Stimulated activated CD4-positive, alpha-beta T cell treated with anti-CD3 and anti-CD28 coated beads, TNF-alpha, amount 100 ng/mL, for 24 hours (primary cell): ENCODE measurements around the gene RAB3IL1.
A peak's percentile ranks its signal among the peaks of the same experiment; 100 is the strongest.
"Not testable (repeated sequence)": the region's sequence is repeated elsewhere in the genome, so short reads cannot be mapped to it uniquely, and the experiment has no call there.

Experiments
- DNase-seq, 3 experiments: peaks; one replicate each; pipeline ENCODE4 v3.0.0-alpha.2; 2020; ENCODE audit warnings: low read depth in 3 of 3

RAB3IL1 gene, protein sequence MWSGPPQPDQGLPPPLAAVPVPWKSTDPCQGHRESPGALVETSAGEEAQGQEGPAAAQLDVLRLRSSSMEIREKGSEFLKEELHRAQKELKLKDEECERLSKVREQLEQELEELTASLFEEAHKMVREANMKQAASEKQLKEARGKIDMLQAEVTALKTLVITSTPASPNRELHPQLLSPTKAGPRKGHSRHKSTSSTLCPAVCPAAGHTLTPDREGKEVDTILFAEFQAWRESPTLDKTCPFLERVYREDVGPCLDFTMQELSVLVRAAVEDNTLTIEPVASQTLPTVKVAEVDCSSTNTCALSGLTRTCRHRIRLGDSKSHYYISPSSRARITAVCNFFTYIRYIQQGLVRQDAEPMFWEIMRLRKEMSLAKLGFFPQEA

DNA sequence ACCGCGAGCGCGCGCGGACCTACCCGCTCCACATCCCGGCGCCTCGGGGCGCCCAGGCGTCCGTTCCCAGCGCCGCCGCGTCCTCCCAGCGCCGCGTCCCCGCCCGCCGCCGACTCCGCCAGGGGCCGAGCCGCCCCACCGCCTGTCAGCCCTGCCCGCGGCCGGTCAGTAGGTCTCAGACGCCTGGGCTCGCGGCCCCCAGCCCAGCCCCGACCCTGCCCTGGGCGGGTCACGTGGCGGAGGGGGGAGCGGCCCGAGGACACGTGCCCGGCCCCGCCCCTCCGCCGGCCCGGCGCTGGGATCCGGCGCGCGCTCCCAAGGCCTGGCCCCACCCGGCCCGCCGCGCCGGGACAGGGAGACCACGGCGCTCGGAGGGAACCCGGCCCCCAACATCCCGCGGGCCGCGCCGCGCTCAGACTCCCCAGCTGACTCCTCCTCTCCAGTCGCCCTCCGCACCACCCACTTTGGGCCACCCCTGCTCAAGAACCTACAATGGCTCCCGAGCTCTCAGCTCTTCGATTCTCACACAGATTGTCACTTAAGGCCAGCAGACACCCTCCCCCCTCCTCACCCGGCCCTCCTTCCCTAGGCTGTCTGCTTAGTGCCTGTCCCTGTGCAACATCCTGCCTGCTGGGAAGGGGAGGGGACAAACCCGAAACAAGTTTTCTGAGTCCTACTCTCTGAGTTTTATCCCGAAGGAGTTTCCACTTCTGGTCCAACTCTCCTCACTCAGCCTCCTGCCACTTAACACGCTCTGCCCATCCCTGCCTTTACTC, at the start of gene RAB3IL1:
TSS of gene RAB3IL1 (minus strand) at position 233 of the 776 bp plus-strand sequence. CDS start at position 34, 199 bp downstream.
- no peak for DNase-seq

DNA sequence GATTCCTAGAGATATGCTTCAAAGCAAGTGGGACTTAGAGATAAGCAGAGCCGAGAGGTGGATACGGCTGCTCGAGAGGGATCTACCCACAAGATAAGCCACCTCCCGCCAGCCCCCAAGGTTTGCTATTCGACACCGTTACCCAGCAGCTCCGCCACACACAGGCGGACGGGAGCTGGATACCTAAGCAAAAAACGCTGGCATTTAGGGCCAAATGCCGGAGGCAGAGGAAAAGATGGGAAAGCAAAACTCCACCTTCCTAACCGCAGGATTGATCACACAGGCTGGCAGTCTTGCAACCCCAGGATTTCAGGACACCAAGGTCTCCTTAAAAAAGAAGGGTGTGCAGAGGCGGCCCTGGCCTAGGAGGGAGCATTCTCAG, 49.4 kb upstream of the RAB3IL1 start:
- peak in 1 of 3 experiments; percentile 32 for DNase-seq

DNA sequence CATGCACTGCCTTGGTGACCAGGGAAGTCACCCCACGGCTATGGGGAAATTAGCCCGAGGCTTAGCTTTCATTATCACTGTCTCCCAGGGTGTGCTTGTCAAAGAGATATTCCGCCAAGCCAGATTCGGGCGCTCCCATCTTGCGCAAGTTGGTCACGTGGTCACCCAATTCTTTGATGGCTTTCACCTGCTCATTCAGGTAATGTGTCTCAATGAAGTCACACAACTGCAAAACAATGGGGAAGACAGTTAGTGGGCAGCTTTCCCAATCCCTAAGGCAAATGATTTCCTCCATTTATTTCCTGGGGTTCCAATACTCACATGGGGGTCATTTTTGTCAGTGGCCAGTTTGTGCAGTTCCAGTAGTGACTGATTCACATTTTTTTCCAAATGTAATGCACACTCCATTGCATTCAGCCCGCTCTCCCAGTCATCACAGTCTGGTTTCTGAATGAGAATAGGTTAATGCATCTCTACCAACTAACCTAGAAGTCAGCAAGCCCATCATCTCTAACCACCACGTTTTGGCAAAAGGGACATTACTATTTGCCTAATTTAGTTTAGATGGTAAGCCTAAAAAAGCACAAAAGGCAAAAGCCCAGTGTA, 47.4 kb upstream of the RAB3IL1 start:
- DNase-seq = not testable (repeated sequence)

DNA sequence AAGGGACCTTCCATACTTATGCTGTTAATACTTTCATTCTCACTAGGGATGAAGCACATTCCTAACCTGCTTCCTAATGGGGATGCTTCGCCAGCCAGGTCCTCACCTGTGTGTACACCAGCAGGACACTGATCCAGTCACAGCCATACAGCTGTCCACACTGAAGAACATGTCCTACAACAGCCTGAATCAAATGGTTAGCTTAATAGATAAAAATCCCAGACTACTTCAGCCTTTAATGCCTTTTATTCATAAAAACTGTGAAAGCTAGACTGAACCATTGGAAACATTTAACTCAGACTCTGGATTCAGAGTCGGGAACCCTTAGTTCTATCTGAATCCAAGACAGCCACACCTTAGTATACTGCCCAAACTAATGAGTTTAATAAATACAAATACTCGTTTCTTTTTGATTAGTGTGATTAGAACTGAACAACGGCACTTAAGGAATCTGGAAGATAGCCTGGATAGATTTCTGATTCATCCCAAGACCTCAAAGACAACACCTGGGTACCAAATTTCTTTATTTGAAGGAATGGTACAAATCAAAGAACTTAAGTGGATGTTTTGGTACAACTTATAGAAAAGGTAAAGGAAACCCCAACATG, 46.8 kb upstream of the RAB3IL1 start:
- DNase-seq = no peak

DNA sequence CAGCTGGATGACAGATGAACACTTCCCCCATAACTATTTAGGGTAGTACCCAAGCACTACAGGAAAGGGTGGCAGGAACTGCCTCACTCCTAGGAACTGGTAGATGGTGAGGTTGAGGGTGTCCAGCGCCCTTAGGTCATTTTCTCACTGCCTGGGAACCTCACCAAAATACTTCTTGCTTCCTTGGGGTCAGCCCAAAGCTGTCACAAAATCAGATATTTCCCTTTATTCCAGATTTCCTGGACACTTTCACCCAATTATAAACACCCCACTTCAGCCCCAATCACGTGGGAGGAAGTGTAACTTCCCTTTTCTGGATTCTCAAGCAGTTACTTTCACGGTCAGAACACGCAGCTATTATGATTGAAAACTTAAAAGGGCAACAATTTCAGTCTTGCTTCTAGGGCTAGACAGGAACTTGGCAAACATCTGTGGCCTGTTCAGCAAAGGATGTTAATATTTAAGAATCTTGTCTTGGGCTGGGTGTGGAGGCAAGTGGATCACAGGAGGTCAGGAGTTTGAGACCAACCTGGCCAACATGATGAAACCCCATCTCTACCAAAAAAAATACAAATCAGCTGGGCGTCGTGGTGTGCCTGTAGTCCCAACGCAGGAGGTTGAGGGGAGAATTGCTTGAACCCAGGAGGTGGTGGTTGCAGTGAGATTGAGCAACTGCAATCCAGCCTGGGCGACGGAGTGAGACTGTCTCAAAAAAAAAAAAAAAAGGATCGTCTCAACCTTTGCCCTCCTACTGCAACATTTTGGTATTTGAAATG, 46.1 kb upstream of the RAB3IL1 start:
- no peak for DNase-seq

DNA sequence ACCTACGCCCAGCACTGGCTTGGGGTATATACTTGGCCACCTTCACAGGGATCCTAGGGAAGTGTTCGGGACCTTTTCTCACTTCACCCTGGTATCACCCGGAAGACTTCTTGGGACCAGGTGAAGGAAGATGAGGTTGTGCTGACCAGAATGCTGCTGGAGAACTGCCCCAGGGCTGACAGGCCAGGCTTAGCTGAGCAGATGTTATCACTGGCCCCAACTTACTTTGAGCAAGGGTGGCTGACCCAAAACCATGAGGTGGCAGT, 45.6 kb upstream of the RAB3IL1 start:
- DNase-seq = no peak

DNA sequence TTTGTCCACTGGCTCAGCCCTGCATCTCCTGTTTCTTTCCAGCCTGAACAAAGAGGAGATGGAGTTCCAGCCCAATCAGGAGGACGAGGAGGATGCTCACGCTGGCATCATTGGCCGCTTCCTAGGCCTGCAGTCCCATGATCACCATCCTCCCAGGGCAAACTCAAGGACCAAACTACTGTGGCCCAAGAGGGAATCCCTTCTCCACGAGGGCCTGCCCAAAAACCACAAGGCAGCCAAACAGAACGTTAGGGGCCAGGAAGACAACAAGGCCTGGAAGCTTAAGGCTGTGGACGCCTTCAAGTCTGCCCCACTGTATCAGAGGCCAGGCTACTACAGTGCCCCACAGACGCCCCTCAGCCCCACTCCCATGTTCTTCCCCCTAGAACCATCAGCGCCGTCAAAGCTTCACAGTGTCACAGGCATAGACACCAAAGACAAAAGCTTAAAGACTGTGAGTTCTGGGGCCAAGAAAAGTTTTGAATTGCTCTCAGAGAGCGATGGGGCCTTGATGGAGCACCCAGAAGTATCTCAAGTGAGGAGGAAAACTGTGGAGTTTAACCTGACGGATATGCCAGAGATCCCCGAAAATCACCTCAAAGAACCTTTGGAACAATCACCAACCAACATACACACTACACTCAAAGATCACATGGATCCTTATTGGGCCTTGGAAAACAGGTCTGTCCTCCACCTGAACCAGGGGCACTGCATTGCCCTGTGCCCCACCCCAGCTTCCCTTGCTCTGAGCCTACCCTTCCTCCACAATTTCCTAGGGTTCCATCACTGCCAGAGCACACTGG, 45.0 kb upstream of the RAB3IL1 start:
- DNase-seq = no peak

DNA sequence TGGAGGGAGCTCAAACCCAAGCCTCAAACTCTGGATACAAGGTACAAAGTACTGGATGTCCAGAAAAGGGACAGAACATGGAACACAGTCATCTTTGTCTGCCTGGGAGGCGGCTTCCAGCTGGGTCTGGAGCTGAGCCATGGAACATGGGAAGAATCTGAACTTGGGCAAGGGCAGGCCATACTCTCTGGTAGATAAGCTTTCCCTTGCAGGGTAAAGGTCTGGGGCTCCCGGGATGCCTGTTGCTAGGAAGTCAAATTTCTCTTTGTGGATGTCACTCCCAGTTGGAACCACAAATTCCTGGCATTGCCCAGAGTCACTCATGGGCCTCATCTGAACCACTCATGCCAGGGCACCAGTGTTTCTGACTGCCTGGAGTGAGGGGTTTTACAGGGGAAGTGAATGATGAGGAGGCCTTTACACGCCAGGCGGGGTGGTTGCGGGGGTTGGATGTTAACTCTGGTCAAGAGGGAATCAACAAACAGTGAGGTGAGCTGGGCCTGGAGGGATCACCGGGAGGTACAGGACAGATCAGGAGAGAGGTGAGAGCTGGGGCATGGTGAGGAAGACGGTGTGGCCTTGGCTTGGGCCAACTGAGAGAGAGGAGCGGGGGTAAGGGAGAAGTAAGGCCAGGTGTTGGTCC, 44.3 kb upstream of the RAB3IL1 start:
- DNase-seq = no peak

DNA sequence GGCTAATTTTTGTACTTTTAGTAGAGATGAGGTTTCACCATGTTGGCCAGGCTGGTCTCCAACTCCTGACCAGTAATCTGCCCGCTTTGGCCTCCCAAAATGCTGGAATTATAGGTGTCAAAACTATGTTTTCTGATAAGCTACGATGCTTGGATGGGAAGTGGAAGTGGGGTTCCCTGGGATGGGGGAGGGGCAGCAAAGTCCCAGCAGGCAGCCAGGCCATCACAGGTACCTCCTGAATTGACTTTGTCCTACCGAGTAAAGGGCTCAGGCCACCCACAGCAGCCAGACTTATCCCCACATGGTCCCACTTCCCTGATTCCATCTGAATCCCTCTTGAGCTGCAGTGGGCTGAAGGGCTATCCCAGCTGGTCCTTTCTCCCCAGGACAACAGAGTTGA, 43.2 kb upstream of the RAB3IL1 start:
- DNase-seq = no peak

DNA sequence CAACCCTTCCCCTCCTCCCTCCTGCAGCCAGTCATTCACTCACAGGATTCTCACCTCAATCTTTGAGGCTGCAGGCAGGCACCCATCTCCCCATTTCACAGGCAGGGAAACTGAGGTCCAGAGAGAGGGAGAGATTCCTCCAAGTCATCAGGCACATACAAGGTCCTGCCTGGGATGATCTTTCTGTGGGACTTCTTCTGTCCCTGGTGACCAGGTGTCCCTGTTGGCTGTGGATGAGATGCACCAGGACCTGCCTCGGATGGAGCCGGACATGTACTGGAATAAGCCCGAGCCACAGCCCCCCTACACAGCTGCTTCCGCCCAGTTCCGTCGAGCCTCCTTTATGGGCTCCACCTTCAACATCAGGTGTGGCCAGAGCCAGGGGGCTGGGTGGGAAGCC, 42.3 kb upstream of the RAB3IL1 start:
- no peak for DNase-seq

DNA sequence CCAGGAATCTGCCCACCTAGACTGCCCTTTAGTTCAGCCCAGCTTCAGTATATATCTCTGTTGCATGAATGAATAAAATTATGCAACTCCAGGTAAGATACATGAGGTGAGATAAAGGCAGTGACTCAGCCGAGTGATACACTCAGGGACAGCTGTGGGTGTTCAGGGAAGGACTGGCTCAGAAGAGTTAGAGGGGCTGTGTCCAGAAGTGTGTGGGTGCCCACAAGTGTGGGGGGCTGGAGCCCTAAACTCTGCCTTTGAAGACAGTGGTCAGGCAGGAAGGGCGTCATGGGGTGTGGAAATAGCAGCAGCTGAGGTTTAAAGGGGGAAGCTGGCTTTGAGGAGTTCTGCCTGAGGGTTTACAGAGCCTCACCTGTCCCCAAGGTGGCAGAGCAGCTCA, 41.7 kb upstream of the RAB3IL1 start:
- no peak for DNase-seq

DNA sequence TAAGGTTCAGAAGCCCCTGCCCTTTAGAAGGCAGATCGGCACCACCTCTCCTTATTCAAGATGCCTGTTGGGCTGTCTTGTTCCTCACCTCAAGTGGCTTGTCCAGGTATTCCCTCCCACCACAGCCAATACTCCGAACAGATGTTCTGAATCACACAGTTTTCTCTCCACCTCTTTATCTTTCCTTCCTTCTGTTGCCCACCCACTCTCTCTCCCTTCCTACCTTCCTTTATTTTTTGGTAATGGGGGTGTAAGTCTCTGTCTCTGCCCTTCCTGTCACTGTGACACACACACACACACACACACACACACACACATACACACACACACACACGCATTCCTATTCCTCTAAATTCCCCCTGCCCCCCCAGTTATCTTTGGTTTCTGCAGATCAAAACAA, 41.2 kb upstream of the RAB3IL1 start:
- DNase-seq = no peak

DNA sequence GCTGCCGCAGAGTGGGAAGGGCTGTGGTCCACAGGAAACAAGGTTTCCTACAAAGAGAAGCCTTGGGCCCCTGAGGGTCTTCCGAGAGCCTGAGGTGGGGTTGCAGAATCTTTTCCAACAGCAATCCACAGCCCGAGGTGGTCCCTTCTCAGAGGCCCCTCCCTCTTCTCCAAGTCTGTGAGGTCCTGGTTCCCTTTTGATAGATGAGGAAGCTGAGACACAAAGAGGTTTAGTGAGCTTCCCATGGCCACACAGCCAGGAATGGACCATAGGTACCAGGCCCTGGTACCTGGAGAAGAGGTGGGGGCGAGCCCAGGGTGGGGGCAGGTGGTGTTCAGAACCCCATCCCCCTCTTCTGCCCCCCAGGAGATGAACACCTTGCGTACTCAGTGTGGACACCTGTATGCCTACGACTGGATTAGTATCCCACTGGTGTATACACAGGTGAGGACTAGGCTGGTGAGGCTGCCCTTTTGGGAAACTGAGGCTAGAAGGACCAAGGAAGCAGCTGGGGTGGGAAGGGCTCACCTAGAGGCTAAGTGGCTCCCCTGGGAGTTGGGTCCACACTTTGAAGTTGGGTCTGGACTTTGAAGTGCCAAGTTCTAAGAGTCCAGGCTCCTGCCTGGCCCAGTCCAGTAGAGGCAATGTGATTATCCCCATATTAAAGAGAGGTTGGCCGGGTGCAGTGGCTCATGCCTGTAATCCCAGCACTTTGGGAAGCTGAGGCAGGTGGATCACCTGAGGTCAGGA, 39.8 kb upstream of the RAB3IL1 start:
- DNase-seq = no peak

DNA sequence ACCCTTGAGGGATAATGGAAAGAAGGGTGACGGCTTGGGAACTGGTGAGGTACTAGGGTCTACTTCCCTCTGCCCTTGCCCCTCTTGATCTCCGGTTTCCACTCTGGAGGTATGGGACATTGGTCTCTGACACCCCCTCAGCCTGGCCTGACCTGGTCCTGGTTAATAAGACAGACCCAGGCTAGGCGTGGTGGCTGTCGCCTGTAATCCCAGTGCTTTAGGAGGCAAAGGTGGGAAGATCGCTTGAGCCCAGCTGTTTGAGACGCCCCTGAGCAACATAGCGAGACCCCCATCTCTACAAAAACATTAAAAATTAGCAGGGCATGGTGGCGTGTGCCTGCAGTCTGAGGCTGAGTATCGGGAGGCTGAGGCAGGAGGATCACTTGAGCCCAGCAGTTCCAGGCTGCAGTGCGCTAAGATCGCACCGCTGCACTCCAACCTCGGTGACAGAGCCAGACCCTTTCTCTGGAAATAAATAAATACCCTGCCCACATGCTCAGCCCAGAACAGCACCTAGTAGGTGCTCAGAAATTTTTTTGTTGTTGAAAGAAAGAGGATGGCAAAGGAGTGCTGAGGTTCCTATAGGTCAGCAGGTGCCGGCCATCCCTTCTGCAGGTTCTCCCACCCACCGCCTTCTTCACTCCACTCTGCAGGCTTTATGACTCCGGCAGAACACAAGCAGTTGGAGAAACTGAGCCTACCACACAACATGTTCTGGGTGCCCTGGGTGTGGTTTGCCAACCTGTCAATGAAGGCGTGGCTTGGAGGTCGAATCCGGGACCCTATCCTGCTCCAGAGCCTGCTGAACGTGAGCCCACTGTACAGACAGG, 39.0 kb upstream of the RAB3IL1 start:
- no peak for DNase-seq

DNA sequence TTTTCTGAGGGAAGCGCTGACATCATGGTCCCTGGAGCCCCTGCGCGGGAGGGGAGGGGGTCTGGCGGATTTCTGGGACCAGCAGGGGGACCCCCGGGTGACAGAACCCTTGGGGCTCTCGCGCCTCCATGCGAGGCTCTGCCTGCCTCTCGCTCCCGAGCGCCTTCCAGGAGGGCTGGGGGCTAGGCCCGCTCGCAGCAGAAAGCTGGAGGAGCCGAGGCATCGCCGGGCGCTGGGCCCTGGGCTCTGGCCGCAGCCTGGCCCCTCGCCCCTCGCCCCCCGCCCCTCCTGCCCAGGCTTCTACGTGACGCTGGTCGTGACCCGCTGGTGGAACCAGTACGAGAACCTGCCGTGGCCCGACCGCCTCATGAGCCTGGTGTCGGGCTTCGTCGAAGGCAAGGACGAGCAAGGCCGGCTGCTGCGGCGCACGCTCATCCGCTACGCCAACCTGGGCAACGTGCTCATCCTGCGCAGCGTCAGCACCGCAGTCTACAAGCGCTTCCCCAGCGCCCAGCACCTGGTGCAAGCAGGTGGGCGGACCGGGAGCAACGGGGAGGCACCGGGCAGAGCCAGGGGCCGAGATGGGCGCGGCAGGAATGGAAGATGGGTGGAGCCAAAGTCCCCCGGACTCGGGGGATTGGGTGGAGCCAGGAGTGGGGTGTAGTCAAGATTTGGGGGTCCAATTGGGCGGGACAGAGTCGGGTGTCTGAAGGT, 38.2 kb upstream of the RAB3IL1 start:
- no peak for DNase-seq

DNA sequence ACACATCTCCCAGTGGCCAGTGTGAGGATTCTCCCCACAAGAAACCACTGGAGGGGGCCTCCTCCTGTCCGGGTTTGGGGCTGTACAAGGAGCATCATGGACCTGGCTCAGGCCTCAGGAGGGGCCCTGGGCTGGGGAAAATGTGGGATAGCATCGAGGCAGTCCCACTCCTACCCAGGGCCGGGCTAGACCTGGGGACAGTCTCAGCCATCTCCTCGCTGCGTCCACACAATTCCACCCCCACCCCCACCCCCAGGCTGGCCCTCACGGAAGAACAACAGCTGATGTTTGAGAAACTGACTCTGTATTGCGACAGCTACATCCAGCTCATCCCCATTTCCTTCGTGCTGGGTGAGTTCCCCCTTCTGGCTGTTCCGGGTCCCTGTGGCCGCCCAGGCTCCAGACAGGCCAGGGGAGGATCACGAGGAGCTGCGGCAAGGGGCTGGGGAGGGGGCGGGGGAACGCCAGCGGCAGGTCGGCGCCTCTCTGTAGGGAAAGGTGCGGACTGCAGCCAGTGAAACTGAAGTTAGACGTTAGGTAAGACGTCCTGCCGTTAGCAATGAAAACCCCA, 37.6 kb upstream of the RAB3IL1 start:
- DNase-seq = no peak

DNA sequence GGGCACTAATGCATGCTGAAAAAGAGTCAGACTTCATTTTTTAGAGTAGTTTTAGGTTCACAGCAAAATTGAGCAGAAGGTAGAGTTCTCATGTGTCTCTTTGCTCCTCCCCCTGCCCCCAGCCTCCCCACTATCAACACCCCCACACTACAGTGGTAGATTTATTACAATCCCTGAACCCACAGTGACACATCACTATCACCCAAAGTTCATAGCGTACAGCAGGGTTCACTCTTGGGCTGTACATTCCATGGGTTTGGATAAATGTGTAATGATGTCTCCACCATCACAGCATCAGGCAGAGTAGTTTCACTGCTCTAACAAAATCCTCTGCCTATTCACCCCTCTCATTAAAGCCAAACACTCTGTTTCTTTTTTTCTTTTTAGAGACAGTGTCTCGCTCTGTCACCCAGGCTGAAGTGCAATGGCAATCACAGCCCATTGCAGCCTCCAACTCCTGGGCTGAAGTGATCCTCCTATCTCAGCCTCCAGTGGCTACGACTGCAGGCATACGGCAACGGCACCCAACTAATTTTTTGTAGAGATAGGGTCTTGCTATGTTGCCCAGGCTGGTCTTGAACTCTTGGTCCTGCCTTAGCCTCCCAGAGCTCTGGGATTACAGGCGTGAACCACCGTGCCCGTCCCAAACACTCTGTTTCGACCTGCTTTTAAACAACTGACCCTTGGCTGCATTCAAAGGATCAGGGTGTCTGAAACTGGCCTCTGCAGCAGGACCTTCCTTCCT, 36.9 kb upstream of the RAB3IL1 start:
- no peak for DNase-seq
